Measurements from ENCODE around the gene STK10.

Gene STK10

DNA sequence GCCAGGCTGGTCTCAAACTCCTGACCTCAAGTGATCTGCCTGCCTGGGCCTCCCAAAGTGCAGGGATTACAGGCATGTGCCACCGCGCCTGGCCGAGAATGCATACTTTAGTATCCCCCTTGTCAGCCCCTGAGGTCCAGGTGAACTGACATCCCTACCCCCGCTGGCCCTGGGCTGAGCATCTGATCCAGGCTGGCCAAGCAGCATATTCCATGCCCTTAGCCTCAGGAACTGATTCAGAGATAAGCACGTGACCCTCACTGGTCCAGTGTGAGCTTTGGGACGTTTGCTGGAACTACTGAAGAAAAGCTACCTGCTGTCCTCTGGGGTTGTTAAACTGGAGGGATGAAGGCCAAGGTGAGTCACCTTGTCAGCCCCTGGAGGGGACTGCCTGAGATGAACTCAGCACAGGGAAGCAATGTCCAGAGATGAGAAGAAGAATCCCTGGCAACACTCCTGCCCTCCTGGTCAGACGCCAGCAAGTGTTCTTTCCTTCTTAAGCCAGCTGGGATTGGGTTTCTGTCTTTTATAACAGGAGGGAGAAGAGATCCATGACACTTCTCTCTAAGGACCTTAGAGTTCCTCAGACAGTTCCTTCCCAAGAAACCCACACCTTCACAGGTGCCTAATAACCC, 122.5 kb downstream of the STK10 start:
- H3K27me3 ChIP-seq (ENCODE audit: insufficient read depth, insufficient read length) = no peaks in the 10 kb centered on the region
- no peaks in the 10 kb centered on the region for H3K9me3 ChIP-seq (ENCODE audit: insufficient read depth, low read length)
- no peak overlapping the region for H3K9ac ChIP-seq (ENCODE audit: insufficient read length, low read depth)
- DNase-seq (ENCODE audit: low read depth, low spot score) = no peak
- no peak for TF ChIP-seq SUZ12 (IDR thresholded peaks at IDR 0.05; ENCODE audit: extremely low read depth, insufficient read depth, insufficient read length)
- no peak for TF ChIP-seq YY1 (IDR thresholded peaks at IDR 0.05; ENCODE audit: insufficient read depth, insufficient read length)
- no peak for TF ChIP-seq ZNF274 (IDR thresholded peaks at IDR 0.05; ENCODE audit: low read depth, low read length)
- peaks cover 24% of the 10 kb centered on the region for H3K36me3 ChIP-seq (ENCODE audit: insufficient read depth, insufficient read length, low read length)
- no peak overlapping the region for H3K4me3 ChIP-seq (ENCODE audit: insufficient read length, low read depth)
- H3K4me1 ChIP-seq (ENCODE audit: insufficient read depth, insufficient read length) = peaks cover 4% of the 10 kb centered on the region

DNA sequence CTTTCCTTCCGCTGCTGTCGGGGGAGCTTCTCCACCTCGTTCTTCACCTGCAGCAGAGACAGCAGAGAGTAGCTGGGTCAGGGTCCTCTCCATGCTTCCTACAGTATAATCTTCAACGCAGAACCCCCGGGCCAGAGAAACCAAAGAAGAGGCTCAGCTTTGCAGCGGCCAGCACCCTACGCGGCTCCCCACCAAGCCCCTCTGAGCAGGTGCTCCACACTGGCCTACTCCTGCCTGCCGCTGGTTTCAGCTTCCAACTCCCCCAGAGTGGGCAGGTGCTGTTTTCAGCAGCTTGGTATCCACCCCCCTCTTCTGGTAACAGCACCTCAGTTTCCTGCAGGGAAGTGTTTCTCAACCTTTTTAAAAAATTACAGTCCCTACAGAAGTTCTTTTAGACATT, 123.3 kb downstream of the STK10 start:
- TF ChIP-seq ZNF274 (IDR thresholded peaks at IDR 0.05; ENCODE audit: low read depth, low read length) (no peak), YY1 (IDR thresholded peaks at IDR 0.05; ENCODE audit: insufficient read depth, insufficient read length) (no peak), SUZ12 (IDR thresholded peaks at IDR 0.05; ENCODE audit: extremely low read depth, insufficient read depth, insufficient read length) (no peak)
- H3K36me3 ChIP-seq (ENCODE audit: insufficient read depth, insufficient read length, low read length) = peaks cover 32% of the 10 kb centered on the region

DNA sequence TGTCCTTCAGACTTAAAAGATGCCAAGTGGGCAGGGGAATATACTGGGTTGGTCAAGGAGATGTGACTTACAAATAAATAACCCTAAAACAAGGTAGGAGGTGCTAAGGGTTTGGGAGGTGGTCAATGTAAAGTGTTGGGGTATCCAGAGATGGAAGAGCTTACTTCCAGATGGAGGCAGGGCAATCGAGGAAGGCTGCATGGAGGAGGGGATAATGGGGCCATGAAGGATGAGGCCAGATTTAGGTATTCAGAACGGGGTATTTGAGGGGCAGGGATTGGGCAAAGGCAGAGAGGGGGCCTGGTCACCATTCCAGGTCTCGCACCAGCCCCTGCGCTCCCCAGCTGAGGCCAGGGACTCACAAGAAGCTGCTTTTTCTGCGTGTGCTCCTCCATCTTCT, 123.7 kb downstream of the STK10 start:
- Histone ChIP-seq H3K4me3 (ENCODE audit: insufficient read length, low read depth) (no peak overlapping the region), H3K4me1 (ENCODE audit: insufficient read depth, insufficient read length) (peaks cover 4% of the 10 kb centered on the region), H3K36me3 (ENCODE audit: insufficient read depth, insufficient read length, low read length) (peaks cover 35% of the 10 kb centered on the region), H3K9ac (ENCODE audit: insufficient read length, low read depth) (no peak overlapping the region), H3K27me3 (ENCODE audit: insufficient read depth, insufficient read length) (no peaks in the 10 kb centered on the region), H3K9me3 (ENCODE audit: insufficient read depth, low read length) (no peaks in the 10 kb centered on the region)
- TF ChIP-seq ZNF274 (IDR thresholded peaks at IDR 0.05; ENCODE audit: low read depth, low read length) (no peak), YY1 (IDR thresholded peaks at IDR 0.05; ENCODE audit: insufficient read depth, insufficient read length) (no peak), SUZ12 (IDR thresholded peaks at IDR 0.05; ENCODE audit: extremely low read depth, insufficient read depth, insufficient read length) (no peak)
- no peak for DNase-seq (ENCODE audit: low read depth, low spot score)

More for the DNA sequence above, 123.3 kb downstream of the STK10 start:
- H3K9ac ChIP-seq (ENCODE audit: insufficient read length, low read depth) = no peak overlapping the region
- no peak overlapping the region for H3K4me3 ChIP-seq (ENCODE audit: insufficient read length, low read depth)
- no peak for DNase-seq (ENCODE audit: low read depth, low spot score)
- no peaks in the 10 kb centered on the region for H3K9me3 ChIP-seq (ENCODE audit: insufficient read depth, low read length)
- no peaks in the 10 kb centered on the region for H3K27me3 ChIP-seq (ENCODE audit: insufficient read depth, insufficient read length)
- H3K4me1 ChIP-seq (ENCODE audit: insufficient read depth, insufficient read length) = peaks cover 4% of the 10 kb centered on the region

DNA sequence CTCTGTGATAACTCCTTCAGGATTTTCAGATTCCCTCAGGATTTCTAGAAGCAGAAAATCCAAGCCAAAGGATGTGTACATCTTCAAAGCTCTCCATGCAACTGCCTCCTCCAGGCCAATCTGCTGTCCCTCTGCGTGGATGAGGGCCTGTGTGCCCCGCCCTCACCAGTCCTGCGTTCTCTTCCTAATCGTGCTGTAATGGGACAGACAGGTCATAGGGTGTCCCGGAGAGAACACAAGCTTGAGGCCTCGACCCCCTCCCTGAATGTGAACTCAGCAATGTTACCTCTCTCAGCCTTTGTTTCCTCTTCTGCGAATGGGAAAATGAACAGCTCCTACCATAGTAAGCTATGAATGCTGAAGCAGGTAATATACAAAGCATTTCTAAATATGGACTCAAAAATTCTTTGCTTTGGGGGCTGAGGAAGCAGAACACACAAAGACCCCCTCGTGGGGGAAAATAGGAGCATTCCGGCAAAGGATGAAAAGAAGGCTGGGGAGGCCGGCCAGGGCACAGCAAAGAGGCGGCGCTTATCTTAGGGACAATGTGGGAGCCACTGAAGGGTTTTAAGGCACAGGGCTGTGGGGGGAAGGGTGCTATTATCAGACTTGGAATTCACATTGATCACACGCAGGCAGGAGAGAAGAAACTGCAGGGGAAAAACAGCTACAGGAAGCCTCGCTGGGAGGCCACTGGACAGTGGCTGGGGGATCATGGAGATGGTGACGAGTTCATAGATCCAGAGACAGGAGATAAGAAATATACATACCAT, 124.4 kb downstream of the STK10 start:
- no peak overlapping the region for H3K4me3 ChIP-seq (ENCODE audit: insufficient read length, low read depth)
- H3K9ac ChIP-seq (ENCODE audit: insufficient read length, low read depth) = no peak overlapping the region
- H3K27me3 ChIP-seq (ENCODE audit: insufficient read depth, insufficient read length) = no peaks in the 10 kb centered on the region
- no peak for DNase-seq (ENCODE audit: low read depth, low spot score)
- TF ChIP-seq SUZ12 (IDR thresholded peaks at IDR 0.05; ENCODE audit: extremely low read depth, insufficient read depth, insufficient read length) (no peak), YY1 (IDR thresholded peaks at IDR 0.05; ENCODE audit: insufficient read depth, insufficient read length) (no peak), ZNF274 (IDR thresholded peaks at IDR 0.05; ENCODE audit: low read depth, low read length) (no peak)
- H3K4me1 ChIP-seq (ENCODE audit: insufficient read depth, insufficient read length) = peaks cover 4% of the 10 kb centered on the region
- no peaks in the 10 kb centered on the region for H3K9me3 ChIP-seq (ENCODE audit: insufficient read depth, low read length)
- H3K36me3 ChIP-seq (ENCODE audit: insufficient read depth, insufficient read length, low read length) = peaks cover 36% of the 10 kb centered on the region

DNA sequence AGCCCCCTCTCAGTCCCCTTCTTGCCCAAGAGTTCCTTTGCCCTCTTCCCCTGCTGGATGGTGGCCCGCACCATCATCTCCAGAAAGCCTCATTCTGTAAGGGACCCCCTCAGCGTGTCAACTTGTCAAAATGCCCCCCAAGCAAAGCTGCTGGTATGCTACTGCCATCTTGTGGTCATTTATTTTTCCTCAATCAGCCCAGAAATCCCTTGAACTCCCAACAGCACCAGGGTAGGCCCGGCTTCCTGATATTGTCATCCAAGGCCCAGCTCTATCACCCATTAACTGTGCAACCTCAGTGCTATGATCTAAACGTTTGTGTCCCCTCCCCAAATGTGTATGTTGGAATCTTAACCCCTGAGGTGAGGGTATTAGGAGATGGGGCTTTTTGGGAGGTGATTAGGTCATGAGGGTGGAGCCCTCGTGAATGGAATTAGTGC, 128.3 kb downstream of the STK10 start:
- DNase-seq (ENCODE audit: low read depth, low spot score) = no peak
- no peak for TF ChIP-seq SUZ12 (IDR thresholded peaks at IDR 0.05; ENCODE audit: extremely low read depth, insufficient read depth, insufficient read length)
- no peak for TF ChIP-seq YY1 (IDR thresholded peaks at IDR 0.05; ENCODE audit: insufficient read depth, insufficient read length)
- no peak for TF ChIP-seq ZNF274 (IDR thresholded peaks at IDR 0.05; ENCODE audit: low read depth, low read length)

DNA sequence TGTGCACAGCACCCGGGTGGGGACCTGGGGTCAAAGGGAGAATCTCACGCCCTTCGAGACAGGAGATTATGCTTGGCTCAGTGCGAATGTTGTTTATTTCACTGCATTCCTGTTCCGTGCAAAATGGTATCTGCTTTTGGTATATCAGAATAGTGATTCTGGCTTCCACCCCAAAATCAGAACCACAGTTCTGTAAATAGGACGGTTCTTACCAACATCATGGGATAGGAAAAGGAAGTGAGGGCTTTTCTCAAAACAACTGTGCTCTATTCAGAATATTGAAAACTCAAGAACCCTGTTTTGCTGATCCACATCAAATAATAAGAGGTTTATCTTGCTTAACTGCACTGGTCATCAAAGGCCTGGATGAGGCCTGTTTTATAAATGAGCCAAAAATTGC, 129.9 kb downstream of the STK10 start:
- DNase-seq (ENCODE audit: low read depth, low spot score) = no peak
- H3K9ac ChIP-seq (ENCODE audit: insufficient read length, low read depth) = no peak overlapping the region
- TF ChIP-seq SUZ12 (IDR thresholded peaks at IDR 0.05; ENCODE audit: extremely low read depth, insufficient read depth, insufficient read length) = no peak
- no peak for TF ChIP-seq ZNF274 (IDR thresholded peaks at IDR 0.05; ENCODE audit: low read depth, low read length)
- no peak for TF ChIP-seq YY1 (IDR thresholded peaks at IDR 0.05; ENCODE audit: insufficient read depth, insufficient read length)
- peaks cover 52% of the 10 kb centered on the region for H3K36me3 ChIP-seq (ENCODE audit: insufficient read depth, insufficient read length, low read length)
- no peaks in the 10 kb centered on the region for H3K27me3 ChIP-seq (ENCODE audit: insufficient read depth, insufficient read length)
- H3K4me3 ChIP-seq (ENCODE audit: insufficient read length, low read depth) = no peak overlapping the region
- H3K4me1 ChIP-seq (ENCODE audit: insufficient read depth, insufficient read length) = peaks cover 5% of the 10 kb centered on the region
- H3K9me3 ChIP-seq (ENCODE audit: insufficient read depth, low read length) = no peaks in the 10 kb centered on the region

More for the DNA sequence above, 128.3 kb downstream of the STK10 start:
- Histone ChIP-seq H3K9me3 (ENCODE audit: insufficient read depth, low read length) (no peaks in the 10 kb centered on the region), H3K4me1 (ENCODE audit: insufficient read depth, insufficient read length) (peaks cover 3% of the 10 kb centered on the region), H3K36me3 (ENCODE audit: insufficient read depth, insufficient read length, low read length) (peaks cover 53% of the 10 kb centered on the region), H3K4me3 (ENCODE audit: insufficient read length, low read depth) (no peak overlapping the region), H3K27me3 (ENCODE audit: insufficient read depth, insufficient read length) (no peaks in the 10 kb centered on the region), H3K9ac (ENCODE audit: insufficient read length, low read depth) (no peak overlapping the region)

DNA sequence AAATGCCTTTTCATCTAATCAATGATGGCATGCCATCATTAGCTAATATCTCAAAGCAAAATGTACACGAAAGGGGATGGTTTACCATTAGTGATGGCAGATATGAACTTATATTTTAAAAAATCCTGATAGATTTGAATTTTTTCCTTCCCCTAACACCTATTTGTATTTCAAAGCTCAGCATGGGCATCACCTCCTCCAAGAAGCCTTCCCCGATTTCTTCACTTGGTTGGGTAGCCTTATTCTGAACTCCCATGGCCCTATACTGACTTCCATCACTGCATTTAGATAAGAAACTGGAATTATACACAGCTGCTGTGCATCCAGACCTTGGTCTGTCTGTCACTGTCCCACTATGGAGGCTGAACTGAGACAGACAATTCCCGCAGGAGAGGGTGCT, 132.0 kb downstream of the STK10 start:
- TF ChIP-seq SUZ12 (IDR thresholded peaks at IDR 0.05; ENCODE audit: extremely low read depth, insufficient read depth, insufficient read length) (no peak), ZNF274 (IDR thresholded peaks at IDR 0.05; ENCODE audit: low read depth, low read length) (no peak), YY1 (IDR thresholded peaks at IDR 0.05; ENCODE audit: insufficient read depth, insufficient read length) (no peak)
- H3K36me3 ChIP-seq (ENCODE audit: insufficient read depth, insufficient read length, low read length) = peaks cover 65% of the 10 kb centered on the region
- no peaks in the 10 kb centered on the region for H3K9me3 ChIP-seq (ENCODE audit: insufficient read depth, low read length)
- peaks cover 5% of the 10 kb centered on the region for H3K4me1 ChIP-seq (ENCODE audit: insufficient read depth, insufficient read length)
- DNase-seq (ENCODE audit: low read depth, low spot score) = no peak
- H3K9ac ChIP-seq (ENCODE audit: insufficient read length, low read depth) = no peak overlapping the region
- H3K4me3 ChIP-seq (ENCODE audit: insufficient read length, low read depth) = no peak overlapping the region
- H3K27me3 ChIP-seq (ENCODE audit: insufficient read depth, insufficient read length) = no peaks in the 10 kb centered on the region
